ENCODE data around the gene ARHGAP26. TPM values are rescaled to one million over a fixed set of nuclear protein-coding genes. Genes with fewer than 3 reads are reported as not detected.

The ARHGAP26 gene
- total and polyA plus RNA-seq, 2 experiments from 2014 or later: 9.5 to 16.8 TPM

DNA sequence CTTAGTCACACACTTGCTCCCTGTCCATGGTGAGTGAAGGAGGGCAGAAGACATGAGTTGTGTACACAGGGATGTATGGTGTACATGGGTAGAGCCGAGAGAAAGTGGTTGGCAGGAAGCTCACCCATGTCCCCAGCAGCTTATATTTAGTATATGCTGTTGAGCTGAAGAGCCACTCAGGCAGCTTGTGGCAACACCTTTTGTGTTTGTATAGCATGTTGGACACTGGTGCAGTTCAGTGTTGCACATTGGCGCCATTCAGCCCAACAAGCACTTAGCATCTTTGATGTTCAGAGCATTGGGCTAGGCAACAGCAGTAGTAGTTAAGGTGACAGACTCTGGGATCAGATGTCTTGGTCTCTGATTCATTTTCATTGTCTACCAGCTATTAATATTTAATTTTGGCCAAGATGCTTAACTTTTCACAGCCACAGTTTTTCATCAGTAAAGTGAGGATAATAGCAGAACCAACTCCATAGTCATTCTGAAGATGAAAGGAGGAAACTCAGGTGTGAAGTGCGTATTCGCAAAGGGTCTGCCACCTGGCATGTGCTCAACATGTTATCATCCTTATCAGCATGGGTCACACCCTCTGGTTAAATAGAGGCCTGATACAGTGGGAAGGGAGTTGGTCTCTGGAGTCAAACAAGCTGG lies 448.5 kb downstream of the ARHGAP26 start:
- no peaks in the 10 kb centered on the region for H3K9me3 Mint-ChIP-seq
- no peaks in the 10 kb centered on the region for H3K36me3 Mint-ChIP-seq (ENCODE audit: low read depth)
- TF ChIP-seq POLR2AphosphoS5 (IDR thresholded peaks at IDR 0.05; ENCODE audit: low read depth) (no peak), JUNB (IDR thresholded peaks at IDR 0.05; ENCODE audit: unreplicated experiment) (no peak), EZH2 (IDR thresholded peaks at IDR 0.05; ENCODE audit: low read depth, unreplicated experiment) (no peak), ZNF114 (CRISPR knock-in tag; IDR thresholded peaks at IDR 0.05) (no peak), STAT1 (IDR thresholded peaks at IDR 0.05; ENCODE audit: unreplicated experiment) (no peak), EZH2phosphoT487 (IDR thresholded peaks at IDR 0.05; ENCODE audit: unreplicated experiment) (no peak), NANOG (IDR thresholded peaks at IDR 0.05; ENCODE audit: borderline replicate concordance) (no peak), CREB1 (CRISPR knock-in tag; IDR thresholded peaks at IDR 0.05; ENCODE audit: low read depth) (no peak), ZNF331 (CRISPR knock-in tag; IDR thresholded peaks at IDR 0.05; ENCODE audit: low read depth) (no peak)
- TF ChIP-seq, protein P1, sequence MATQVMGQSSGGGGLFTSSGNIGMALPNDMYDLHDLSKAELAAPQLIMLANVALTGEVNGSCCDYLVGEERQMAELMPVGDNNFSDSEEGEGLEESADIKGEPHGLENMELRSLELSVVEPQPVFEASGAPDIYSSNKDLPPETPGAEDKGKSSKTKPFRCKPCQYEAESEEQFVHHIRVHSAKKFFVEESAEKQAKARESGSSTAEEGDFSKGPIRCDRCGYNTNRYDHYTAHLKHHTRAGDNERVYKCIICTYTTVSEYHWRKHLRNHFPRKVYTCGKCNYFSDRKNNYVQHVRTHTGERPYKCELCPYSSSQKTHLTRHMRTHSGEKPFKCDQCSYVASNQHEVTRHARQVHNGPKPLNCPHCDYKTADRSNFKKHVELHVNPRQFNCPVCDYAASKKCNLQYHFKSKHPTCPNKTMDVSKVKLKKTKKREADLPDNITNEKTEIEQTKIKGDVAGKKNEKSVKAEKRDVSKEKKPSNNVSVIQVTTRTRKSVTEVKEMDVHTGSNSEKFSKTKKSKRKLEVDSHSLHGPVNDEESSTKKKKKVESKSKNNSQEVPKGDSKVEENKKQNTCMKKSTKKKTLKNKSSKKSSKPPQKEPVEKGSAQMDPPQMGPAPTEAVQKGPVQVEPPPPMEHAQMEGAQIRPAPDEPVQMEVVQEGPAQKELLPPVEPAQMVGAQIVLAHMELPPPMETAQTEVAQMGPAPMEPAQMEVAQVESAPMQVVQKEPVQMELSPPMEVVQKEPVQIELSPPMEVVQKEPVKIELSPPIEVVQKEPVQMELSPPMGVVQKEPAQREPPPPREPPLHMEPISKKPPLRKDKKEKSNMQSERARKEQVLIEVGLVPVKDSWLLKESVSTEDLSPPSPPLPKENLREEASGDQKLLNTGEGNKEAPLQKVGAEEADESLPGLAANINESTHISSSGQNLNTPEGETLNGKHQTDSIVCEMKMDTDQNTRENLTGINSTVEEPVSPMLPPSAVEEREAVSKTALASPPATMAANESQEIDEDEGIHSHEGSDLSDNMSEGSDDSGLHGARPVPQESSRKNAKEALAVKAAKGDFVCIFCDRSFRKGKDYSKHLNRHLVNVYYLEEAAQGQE (IDR thresholded peaks at IDR 0.05; ENCODE audit: unreplicated experiment): no peak
- TF ChIP-seq, protein P2, sequence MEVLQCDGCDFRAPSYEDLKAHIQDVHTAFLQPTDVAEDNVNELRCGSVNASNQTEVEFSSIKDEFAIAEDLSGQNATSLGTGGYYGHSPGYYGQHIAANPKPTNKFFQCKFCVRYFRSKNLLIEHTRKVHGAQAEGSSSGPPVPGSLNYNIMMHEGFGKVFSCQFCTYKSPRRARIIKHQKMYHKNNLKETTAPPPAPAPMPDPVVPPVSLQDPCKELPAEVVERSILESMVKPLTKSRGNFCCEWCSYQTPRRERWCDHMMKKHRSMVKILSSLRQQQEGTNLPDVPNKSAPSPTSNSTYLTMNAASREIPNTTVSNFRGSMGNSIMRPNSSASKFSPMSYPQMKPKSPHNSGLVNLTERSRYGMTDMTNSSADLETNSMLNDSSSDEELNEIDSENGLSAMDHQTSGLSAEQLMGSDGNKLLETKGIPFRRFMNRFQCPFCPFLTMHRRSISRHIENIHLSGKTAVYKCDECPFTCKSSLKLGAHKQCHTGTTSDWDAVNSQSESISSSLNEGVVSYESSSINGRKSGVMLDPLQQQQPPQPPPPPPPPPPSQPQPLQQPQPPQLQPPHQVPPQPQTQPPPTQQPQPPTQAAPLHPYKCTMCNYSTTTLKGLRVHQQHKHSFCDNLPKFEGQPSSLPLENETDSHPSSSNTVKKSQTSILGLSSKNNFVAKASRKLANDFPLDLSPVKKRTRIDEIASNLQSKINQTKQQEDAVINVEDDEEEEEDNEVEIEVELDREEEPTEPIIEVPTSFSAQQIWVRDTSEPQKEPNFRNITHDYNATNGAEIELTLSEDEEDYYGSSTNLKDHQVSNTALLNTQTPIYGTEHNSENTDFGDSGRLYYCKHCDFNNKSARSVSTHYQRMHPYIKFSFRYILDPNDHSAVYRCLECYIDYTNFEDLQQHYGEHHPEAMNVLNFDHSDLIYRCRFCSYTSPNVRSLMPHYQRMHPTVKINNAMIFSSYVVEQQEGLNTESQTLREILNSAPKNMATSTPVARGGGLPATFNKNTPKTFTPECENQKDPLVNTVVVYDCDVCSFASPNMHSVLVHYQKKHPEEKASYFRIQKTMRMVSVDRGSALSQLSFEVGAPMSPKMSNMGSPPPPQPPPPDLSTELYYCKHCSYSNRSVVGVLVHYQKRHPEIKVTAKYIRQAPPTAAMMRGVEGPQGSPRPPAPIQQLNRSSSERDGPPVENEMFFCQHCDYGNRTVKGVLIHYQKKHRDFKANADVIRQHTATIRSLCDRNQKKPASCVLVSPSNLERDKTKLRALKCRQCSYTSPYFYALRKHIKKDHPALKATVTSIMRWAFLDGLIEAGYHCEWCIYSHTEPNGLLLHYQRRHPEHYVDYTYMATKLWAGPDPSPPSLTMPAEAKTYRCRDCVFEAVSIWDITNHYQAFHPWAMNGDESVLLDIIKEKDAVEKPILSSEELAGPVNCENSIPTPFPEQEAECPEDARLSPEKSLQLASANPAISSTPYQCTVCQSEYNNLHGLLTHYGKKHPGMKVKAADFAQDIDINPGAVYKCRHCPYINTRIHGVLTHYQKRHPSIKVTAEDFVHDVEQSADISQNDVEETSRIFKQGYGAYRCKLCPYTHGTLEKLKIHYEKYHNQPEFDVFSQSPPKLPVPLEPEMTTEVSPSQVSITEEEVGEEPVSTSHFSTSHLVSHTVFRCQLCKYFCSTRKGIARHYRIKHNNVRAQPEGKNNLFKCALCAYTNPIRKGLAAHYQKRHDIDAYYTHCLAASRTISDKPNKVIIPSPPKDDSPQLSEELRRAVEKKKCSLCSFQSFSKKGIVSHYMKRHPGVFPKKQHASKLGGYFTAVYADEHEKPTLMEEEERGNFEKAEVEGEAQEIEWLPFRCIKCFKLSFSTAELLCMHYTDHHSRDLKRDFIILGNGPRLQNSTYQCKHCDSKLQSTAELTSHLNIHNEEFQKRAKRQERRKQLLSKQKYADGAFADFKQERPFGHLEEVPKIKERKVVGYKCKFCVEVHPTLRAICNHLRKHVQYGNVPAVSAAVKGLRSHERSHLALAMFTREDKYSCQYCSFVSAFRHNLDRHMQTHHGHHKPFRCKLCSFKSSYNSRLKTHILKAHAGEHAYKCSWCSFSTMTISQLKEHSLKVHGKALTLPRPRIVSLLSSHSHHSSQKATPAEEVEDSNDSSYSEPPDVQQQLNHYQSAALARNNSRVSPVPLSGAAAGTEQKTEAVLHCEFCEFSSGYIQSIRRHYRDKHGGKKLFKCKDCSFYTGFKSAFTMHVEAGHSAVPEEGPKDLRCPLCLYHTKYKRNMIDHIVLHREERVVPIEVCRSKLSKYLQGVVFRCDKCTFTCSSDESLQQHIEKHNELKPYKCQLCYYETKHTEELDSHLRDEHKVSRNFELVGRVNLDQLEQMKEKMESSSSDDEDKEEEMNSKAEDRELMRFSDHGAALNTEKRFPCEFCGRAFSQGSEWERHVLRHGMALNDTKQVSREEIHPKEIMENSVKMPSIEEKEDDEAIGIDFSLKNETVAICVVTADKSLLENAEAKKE (CRISPR knock-in tag; IDR thresholded peaks at IDR 0.05): no peak
- TF ChIP-seq, protein P3, sequence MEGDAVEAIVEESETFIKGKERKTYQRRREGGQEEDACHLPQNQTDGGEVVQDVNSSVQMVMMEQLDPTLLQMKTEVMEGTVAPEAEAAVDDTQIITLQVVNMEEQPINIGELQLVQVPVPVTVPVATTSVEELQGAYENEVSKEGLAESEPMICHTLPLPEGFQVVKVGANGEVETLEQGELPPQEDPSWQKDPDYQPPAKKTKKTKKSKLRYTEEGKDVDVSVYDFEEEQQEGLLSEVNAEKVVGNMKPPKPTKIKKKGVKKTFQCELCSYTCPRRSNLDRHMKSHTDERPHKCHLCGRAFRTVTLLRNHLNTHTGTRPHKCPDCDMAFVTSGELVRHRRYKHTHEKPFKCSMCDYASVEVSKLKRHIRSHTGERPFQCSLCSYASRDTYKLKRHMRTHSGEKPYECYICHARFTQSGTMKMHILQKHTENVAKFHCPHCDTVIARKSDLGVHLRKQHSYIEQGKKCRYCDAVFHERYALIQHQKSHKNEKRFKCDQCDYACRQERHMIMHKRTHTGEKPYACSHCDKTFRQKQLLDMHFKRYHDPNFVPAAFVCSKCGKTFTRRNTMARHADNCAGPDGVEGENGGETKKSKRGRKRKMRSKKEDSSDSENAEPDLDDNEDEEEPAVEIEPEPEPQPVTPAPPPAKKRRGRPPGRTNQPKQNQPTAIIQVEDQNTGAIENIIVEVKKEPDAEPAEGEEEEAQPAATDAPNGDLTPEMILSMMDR (conservative IDR thresholded peaks at IDR 0.05; ENCODE audit: low read depth in 2 of 2): no peak
- TF ChIP-seq, protein P4, sequence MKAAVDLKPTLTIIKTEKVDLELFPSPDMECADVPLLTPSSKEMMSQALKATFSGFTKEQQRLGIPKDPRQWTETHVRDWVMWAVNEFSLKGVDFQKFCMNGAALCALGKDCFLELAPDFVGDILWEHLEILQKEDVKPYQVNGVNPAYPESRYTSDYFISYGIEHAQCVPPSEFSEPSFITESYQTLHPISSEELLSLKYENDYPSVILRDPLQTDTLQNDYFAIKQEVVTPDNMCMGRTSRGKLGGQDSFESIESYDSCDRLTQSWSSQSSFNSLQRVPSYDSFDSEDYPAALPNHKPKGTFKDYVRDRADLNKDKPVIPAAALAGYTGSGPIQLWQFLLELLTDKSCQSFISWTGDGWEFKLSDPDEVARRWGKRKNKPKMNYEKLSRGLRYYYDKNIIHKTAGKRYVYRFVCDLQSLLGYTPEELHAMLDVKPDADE (IDR thresholded peaks at IDR 0.05): no peak
- H3K79me2 ChIP-seq (replicated peaks; ENCODE audit: insufficient read depth): no peaks in the 10 kb centered on the region
- no peaks in the 10 kb centered on the region for H3F3A ChIP-seq (replicated peaks; ENCODE audit: low read depth)
- no peaks in the 10 kb centered on the region for H3K9me2 ChIP-seq (ENCODE audit: insufficient read depth)
- peaks cover 12% of the 10 kb centered on the region for H3K4me1 Mint-ChIP-seq
- H4K20me1 ChIP-seq (replicated peaks; ENCODE audit: insufficient read depth): no peaks in the 10 kb centered on the region; the same call in 1 of the 2 replicates
- H3K27me3 ChIP-seq (ENCODE audit: insufficient read depth): no peaks in the 10 kb centered on the region
- H3K27ac Mint-ChIP-seq: no peak overlapping the region
- H3K4me3 ChIP-seq: no peak overlapping the region
- DNase-seq (ENCODE audit: low spot score) (no peak), ATAC-seq (no peak)
- H3K27me3 Mint-ChIP-seq (ENCODE audit: insufficient read depth, low read depth, poor library complexity): peaks cover 3% of the 10 kb centered on the region
- H3K4me1 ChIP-seq (ENCODE audit: insufficient read depth): no peaks in the 10 kb centered on the region
- H2AFZ ChIP-seq: no peak overlapping the region
- H3K4me2 ChIP-seq: no peak overlapping the region
- no peak overlapping the region for H3K4me3 Mint-ChIP-seq
- no peak overlapping the region for H3K27ac ChIP-seq (ENCODE audit: low read depth)
- peaks cover 7% of the 10 kb centered on the region; the same call in 1 of the 2 replicates for H3K36me3 ChIP-seq (ENCODE audit: insufficient read depth)

Measured in GM23338 (cell line).